HCT116 (cell line): ENCODE measurements around the gene NDE1. TPM values are rescaled to one million over a fixed set of nuclear protein-coding genes. Genes with fewer than 3 reads are reported as not detected.

Experiments
- ATAC-seq: fragments of 200-7000 bp; cut with Tn5 transposase; 2 replicates; pipeline ENCODE4 v1.9.1; 2020; ENCODE audit warnings: mild to moderate bottlenecking, moderate library complexity
- BruUV-seq: library from RNA; stranded (reverse); fragments of 400-500 nt; replicated peaks from 2 replicates; lab custom pipeline; 2021; lab: Mats Ljungman, UMichigan
- CTCF ChIA-PET: fragments of 300-600 bp; sonication (Branson Sonifier 250); formaldehyde crosslinking; loops from one replicate; lab custom pipeline; 2021; ENCODE audit warnings: antibody characterized with exemption; lab: Charles Lee
- POLR2A ChIA-PET: fragments of 300-600, 350-600 bp; sonication (Branson Sonifier 250); formaldehyde crosslinking; loops from one replicate; lab custom pipeline; 2021; ENCODE audit warnings: antibody characterized with exemption; lab: Charles Lee
- RAD21 ChIA-PET, 2 experiments: fragments of 300-600 bp; sonication (Branson Sonifier 250); formaldehyde crosslinking; loops; one replicate each; lab custom pipeline; 2023; ENCODE audit warnings: low total read pairs in 2 of 2; ENCODE audit not compliant: uncharacterized antibody in 2 of 2, unreplicated experiment in 2 of 2, low non-redundant PET in 1 of 2; lab: Charles Lee
- DNase-seq: peaks from one replicate; pipeline ENCODE4 v3.0.0-alpha.2; 2010; ENCODE audit warnings: low read depth, low spot score
- H2AFZ ChIP-seq: fragments of 200-600 bp; shearing (Covaris generic), sonication (generic); 2 replicates; pipeline ENCODE4 v1.6.1; 2017; ENCODE audit warnings: low read depth, mixed run types, mixed read lengths, antibody characterized with exemption, low read length; ENCODE audit not compliant: poor library complexity, severe bottlenecking
- H3K27ac ChIP-seq: 2 replicates; pipeline ENCODE4 v1.5.1; 2012; ENCODE audit warnings: low read depth, low read length
- H3K27me3 ChIP-seq: fragments of 200-600 bp; sonication (generic); 2 replicates; pipeline ENCODE4 v1.6.1; 2016; ENCODE audit warnings: mixed run types, low read length, mixed read lengths; ENCODE audit not compliant: insufficient read depth
- H3K36me3 ChIP-seq, 2 experiments: fragments of 200-500 bp in 1 of 2; fragments of 200-600 bp in 1 of 2; sonication (Bioruptor generic) in 1 of 2; sonication (generic) in 1 of 2; 2 replicates each; pipeline versions ENCODE4 v1.5.1 to v1.6.1; 2014 to 2016; ENCODE audit warnings: low read length in 2 of 2, inconsistent platforms in 1 of 2, mixed read lengths in 1 of 2, mixed run types in 1 of 2; ENCODE audit not compliant: insufficient read depth in 2 of 2, control insufficient read depth in 1 of 2
- H3K4me1 ChIP-seq, 2 experiments: fragments of 200-600 bp in 1 of 2; sonication (generic) in 1 of 2; 2 replicates each; pipeline versions ENCODE4 v1.5.1 to v1.6.1; 2012 to 2017; ENCODE audit warnings: low read length in 2 of 2, inconsistent platforms in 1 of 2, mild to moderate bottlenecking in 1 of 2, mixed read lengths in 1 of 2, mixed run types in 1 of 2, moderate library complexity in 1 of 2; ENCODE audit not compliant: insufficient read depth in 2 of 2, control insufficient read depth in 1 of 2
- H3K4me2 ChIP-seq: fragments of 200-600 bp; sonication (generic); 2 replicates; pipeline ENCODE4 v1.6.1; 2017; ENCODE audit warnings: mixed run types, low read length, mixed read lengths
- H3K4me3 ChIP-seq, 2 experiments: fragments of 200-600 bp in 1 of 2; sonication (generic) in 1 of 2; replicated peaks in 1 of 2; 2 replicates each; pipeline ENCODE4 v1.5.1; 2011 to 2016; ENCODE audit warnings: low read length in 2 of 2, control low read depth in 1 of 2, low read depth in 1 of 2, mild to moderate bottlenecking in 1 of 2, mixed read lengths in 1 of 2, mixed run types in 1 of 2
- H3K79me2 ChIP-seq: fragments of 200-600 bp; sonication (generic); 2 replicates; pipeline ENCODE4 v1.6.1; 2017; ENCODE audit warnings: mild to moderate bottlenecking, mixed run types, low read length, moderate library complexity, mixed read lengths; ENCODE audit not compliant: insufficient read depth
- H3K9ac ChIP-seq: fragments of 200-600 bp; sonication (generic); 2 replicates; pipeline ENCODE4 v1.6.1; 2016; ENCODE audit warnings: low read length, mixed read lengths
- H3K9me2 ChIP-seq: fragments of 200-600 bp; sonication (generic), shearing (Covaris generic); 2 replicates; pipeline ENCODE4 v1.6.1; 2017; ENCODE audit warnings: mixed run types, mild to moderate bottlenecking, moderate library complexity; ENCODE audit not compliant: insufficient read depth
- H3K9me3 ChIP-seq, 2 experiments: fragments of 200-500 bp in 1 of 2; fragments of 200-600 bp in 1 of 2; sonication (Bioruptor generic) in 1 of 2; sonication (generic) in 1 of 2; 2 replicates each; pipeline ENCODE4 v1.6.1; 2014 to 2017; ENCODE audit warnings: low read length in 2 of 2, mixed read lengths in 2 of 2, inconsistent platforms in 1 of 2, low read depth in 1 of 2, mild to moderate bottlenecking in 1 of 2, mixed run types in 1 of 2, moderate library complexity in 1 of 2; ENCODE audit not compliant: control insufficient read depth in 1 of 2, insufficient read depth in 1 of 2
- H4K20me1 ChIP-seq: fragments of 200-600 bp; sonication (generic), shearing (Covaris generic); 2 replicates; pipeline ENCODE4 v1.6.1; 2017; ENCODE audit warnings: mixed run types, mild to moderate bottlenecking, moderate library complexity; ENCODE audit not compliant: insufficient read depth
- CBX3 ChIP-seq: IDR thresholded peaks from 2 replicates; pipeline ENCODE4 v1.6.1; 2012; ENCODE audit warnings: low read depth
- CEBPB ChIP-seq: IDR thresholded peaks from 2 replicates; pipeline ENCODE4 v1.6.1; 2012; ENCODE audit warnings: low read depth
- EGR1 ChIP-seq: IDR thresholded peaks from 2 replicates; pipeline ENCODE4 v1.6.1; 2012; ENCODE audit warnings: low read depth
- ELF1 ChIP-seq: IDR thresholded peaks from 2 replicates; pipeline ENCODE4 v1.6.1; 2012; ENCODE audit warnings: low read depth, borderline replicate concordance
- EZH2 ChIP-seq: fragments of 200-600 bp; sonication (generic); IDR thresholded peaks from 2 replicates; pipeline ENCODE4 v1.6.1; 2017; ENCODE audit warnings: antibody characterized with exemption, mixed run types
- FOSL1 ChIP-seq: IDR thresholded peaks from 2 replicates; pipeline ENCODE4 v1.6.1; 2012; ENCODE audit warnings: low read depth
- JUND ChIP-seq: IDR thresholded peaks from 2 replicates; pipeline ENCODE4 v1.6.1; 2012
- POLR2AphosphoS5 ChIP-seq: IDR thresholded peaks from 2 replicates; pipeline ENCODE4 v1.6.1; 2011; ENCODE audit warnings: mild to moderate bottlenecking, low read depth, low read length, moderate library complexity
- RAD21 ChIP-seq: IDR thresholded peaks from 2 replicates; pipeline ENCODE4 v1.6.1; 2012; ENCODE audit warnings: low read depth, mild to moderate bottlenecking
- SIN3A ChIP-seq: IDR thresholded peaks from 2 replicates; pipeline ENCODE4 v1.6.1; 2012; ENCODE audit warnings: low read depth
- SRF ChIP-seq: IDR thresholded peaks from 2 replicates; pipeline ENCODE4 v1.6.1; 2012; ENCODE audit warnings: low read depth
- TCF7L2 ChIP-seq: IDR thresholded peaks from 2 replicates; pipeline ENCODE4 v1.7.0; 2011; ENCODE audit warnings: borderline replicate concordance, inconsistent platforms; ENCODE audit not compliant: insufficient read depth, insufficient read length; ENCODE audit errors: extremely low read depth
- ZNF274 ChIP-seq: fragments of 200-500 bp; sonication (Bioruptor generic); IDR thresholded peaks from 2 replicates; pipeline ENCODE4 v1.6.1; 2014; ENCODE audit warnings: mild to moderate bottlenecking, low read depth, low read length, inconsistent platforms
- intact Hi-C: fragments of 100-400 bp; cut with micrococcal nuclease; formaldehyde crosslinking; loops from 2 replicates; pipeline ENCODE4 v1.10.0; 2022
- total RNA-seq: library from RNA; stranded (reverse); gene quantifications from one replicate; pipeline ENCODE4 v1.2.1, GENCODE V29; 2021; ENCODE audit not compliant: unreplicated experiment
- TF ChIP-seq, protein P1 (sequence below), 3 experiments: fragments of 200-600 bp in 1 of 3; sonication (generic) in 1 of 3; IDR thresholded peaks in 2 of 3; conservative IDR thresholded peaks in 1 of 3; 2 replicates each; pipeline ENCODE4 v1.5.1; 2012 to 2017; ENCODE audit warnings: low read depth in 2 of 3, low read length in 2 of 3, antibody characterized with exemption in 1 of 3, borderline replicate concordance in 1 of 3, control low read depth in 1 of 3, mild to moderate bottlenecking in 1 of 3, mixed read lengths in 1 of 3, mixed run types in 1 of 3, moderate library complexity in 1 of 3; ENCODE audit not compliant: insufficient read depth in 1 of 3
- TF ChIP-seq, protein P2 (sequence below): IDR thresholded peaks from 2 replicates; pipeline ENCODE4 v1.6.1; 2012

NDE1 gene
- total RNA-seq, 1 experiment from 2014 or later: 103 TPM

DNA sequence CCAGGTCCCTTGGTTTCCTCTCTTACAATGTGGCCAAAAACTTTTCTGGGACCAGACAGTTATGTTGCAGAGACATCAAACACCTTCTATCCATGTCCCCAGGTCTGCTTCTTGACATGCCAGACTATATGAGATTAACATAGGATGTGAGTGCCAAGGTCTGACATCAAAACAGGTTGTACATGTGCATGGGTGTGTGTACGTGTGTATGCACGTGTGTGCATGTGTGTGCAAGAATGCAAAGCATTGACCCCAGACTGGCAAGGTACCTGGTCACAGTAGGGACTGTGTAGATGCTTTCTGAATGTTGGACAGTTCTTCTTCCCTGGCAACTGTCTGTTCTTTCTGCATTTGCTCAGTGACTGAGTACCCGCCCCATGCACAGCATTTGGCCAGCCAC, 85.6 kb downstream of the NDE1 start:
- ChIA-PET POLR2A (no interaction called here), RAD21 (no interaction called here), CTCF (no interaction called here)
- Histone ChIP-seq H2AFZ (no peak overlapping the region), H3K4me3 (no peak overlapping the region), H3K9ac (no peak overlapping the region), H4K20me1 (no peaks in the 10 kb centered on the region), H3K9me2 (no peaks in the 10 kb centered on the region), H3K27me3 (no peaks in the 10 kb centered on the region), H3K9me3 (no peaks in the 10 kb centered on the region), H3K27ac (no peak overlapping the region), H3K36me3 (no peaks in the 10 kb centered on the region), H3K4me1 (no peaks in the 10 kb centered on the region), H3K4me2 (no peak overlapping the region), H3K79me2 (no peaks in the 10 kb centered on the region)
- ATAC-seq (no peak), DNase-seq (no peak)
- intact Hi-C loops: no loop called here
- TF ChIP-seq, protein P1, sequence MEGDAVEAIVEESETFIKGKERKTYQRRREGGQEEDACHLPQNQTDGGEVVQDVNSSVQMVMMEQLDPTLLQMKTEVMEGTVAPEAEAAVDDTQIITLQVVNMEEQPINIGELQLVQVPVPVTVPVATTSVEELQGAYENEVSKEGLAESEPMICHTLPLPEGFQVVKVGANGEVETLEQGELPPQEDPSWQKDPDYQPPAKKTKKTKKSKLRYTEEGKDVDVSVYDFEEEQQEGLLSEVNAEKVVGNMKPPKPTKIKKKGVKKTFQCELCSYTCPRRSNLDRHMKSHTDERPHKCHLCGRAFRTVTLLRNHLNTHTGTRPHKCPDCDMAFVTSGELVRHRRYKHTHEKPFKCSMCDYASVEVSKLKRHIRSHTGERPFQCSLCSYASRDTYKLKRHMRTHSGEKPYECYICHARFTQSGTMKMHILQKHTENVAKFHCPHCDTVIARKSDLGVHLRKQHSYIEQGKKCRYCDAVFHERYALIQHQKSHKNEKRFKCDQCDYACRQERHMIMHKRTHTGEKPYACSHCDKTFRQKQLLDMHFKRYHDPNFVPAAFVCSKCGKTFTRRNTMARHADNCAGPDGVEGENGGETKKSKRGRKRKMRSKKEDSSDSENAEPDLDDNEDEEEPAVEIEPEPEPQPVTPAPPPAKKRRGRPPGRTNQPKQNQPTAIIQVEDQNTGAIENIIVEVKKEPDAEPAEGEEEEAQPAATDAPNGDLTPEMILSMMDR (IDR thresholded peaks at IDR 0.05 in 2 of 3, conservative IDR thresholded peaks at IDR 0.05 in 1 of 3; ENCODE audit: borderline replicate concordance in 1 of 3, insufficient read depth in 1 of 3, low read depth in 2 of 3, low read length in 2 of 3): no peak
- no peak for TF ChIP-seq ELF1
- TF ChIP-seq CEBPB: no peak
- no peak for TF ChIP-seq JUND
- TF ChIP-seq, protein P2, sequence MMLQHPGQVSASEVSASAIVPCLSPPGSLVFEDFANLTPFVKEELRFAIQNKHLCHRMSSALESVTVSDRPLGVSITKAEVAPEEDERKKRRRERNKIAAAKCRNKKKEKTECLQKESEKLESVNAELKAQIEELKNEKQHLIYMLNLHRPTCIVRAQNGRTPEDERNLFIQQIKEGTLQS: no peak
- TF ChIP-seq EZH2: no peak
- TF ChIP-seq FOSL1: no peak
- TF ChIP-seq CBX3: no peak
- no peak for TF ChIP-seq TCF7L2
- no peak for TF ChIP-seq SIN3A
- no peak for TF ChIP-seq RAD21
- no peak for TF ChIP-seq SRF
- TF ChIP-seq EGR1: no peak
- TF ChIP-seq POLR2AphosphoS5: no peak
- no peak for TF ChIP-seq ZNF274
- no TSS peak for BruUV-seq
